Measurements from ENCODE around the gene CNTN5. TPM values are rescaled to one million over a fixed set of nuclear protein-coding genes. Genes with fewer than 3 reads are reported as not detected.

The CNTN5 gene
- total RNA-seq, 2 experiments from 2014 or later: not detected

DNA sequence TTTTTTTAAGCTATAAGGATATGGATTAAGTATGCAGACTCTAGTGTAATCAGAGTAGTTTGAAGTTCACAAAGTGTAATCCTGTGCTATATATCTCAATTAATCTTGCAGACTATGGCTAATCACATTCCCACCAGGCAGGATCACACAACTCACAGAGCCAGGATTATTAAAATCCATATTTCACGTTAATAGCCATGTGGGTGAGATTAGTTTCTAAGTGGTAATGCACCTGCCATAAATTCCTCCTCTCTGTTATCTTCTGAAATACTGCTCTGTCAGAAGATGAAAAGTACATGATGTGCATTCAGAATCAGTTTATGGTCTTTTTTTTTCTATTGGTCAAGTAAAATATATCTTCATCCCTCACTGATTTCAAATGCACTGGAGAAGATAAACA lies 686.1 kb downstream of the CNTN5 start:
- Mint-ChIP-seq H3K36me3 (ENCODE audit: low read depth) (no peaks in the 10 kb centered on the region), H3K27me3 (no peaks in the 10 kb centered on the region), H3K4me3 (no peak overlapping the region), H3K4me1 (ENCODE audit: low read depth) (no peaks in the 10 kb centered on the region), H3K9me3 (peaks cover 6% of the 10 kb centered on the region), H3K27ac (no peak overlapping the region)
- intact Hi-C loops (cut with micrococcal nuclease): no loop called here
- TF ChIP-seq, protein P1, sequence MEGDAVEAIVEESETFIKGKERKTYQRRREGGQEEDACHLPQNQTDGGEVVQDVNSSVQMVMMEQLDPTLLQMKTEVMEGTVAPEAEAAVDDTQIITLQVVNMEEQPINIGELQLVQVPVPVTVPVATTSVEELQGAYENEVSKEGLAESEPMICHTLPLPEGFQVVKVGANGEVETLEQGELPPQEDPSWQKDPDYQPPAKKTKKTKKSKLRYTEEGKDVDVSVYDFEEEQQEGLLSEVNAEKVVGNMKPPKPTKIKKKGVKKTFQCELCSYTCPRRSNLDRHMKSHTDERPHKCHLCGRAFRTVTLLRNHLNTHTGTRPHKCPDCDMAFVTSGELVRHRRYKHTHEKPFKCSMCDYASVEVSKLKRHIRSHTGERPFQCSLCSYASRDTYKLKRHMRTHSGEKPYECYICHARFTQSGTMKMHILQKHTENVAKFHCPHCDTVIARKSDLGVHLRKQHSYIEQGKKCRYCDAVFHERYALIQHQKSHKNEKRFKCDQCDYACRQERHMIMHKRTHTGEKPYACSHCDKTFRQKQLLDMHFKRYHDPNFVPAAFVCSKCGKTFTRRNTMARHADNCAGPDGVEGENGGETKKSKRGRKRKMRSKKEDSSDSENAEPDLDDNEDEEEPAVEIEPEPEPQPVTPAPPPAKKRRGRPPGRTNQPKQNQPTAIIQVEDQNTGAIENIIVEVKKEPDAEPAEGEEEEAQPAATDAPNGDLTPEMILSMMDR (IDR thresholded peaks at IDR 0.05): no peak
- ATAC-seq: no peak
- ChIA-PET CTCF (no interaction called here), POLR2A (no interaction called here)
- no peak for DNase-seq

DNA sequence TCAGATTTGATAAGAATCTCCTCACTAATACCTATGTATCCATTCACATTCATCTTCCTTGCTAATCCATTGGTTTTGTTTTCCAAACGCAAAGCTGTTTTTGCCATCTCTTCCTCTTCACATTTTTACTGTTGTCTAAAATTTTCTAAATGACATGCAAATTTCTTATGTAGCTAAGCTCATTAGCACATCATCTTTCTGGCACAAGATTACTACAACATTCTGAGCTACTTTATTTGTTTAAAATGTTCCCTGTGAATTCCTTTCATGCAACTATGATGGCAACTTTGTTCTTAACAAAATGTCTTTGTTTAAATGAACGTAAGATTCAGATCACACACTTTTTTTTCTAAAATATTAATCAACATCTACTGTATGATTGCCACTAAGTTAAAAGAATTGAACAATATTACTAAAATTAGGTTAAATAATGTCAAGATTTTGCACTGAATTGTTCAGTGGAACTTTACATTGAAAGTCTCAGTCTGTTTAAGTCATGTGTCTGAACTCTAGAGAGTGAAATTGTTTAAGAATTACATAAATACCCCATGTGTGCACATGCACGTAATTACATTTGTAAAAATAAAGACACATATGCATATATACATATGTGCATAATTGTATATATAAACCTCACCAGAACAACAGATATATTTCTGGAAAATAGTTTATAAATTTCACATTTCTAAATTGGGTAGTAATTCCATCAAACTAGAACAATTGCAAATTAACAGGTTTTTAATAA lies 688.4 kb downstream of the CNTN5 start:
- POLR2A ChIA-PET: no interaction called here
- Mint-ChIP-seq H3K9me3 (peaks cover 6% of the 10 kb centered on the region), H3K27me3 (no peaks in the 10 kb centered on the region), H3K4me1 (ENCODE audit: low read depth) (no peaks in the 10 kb centered on the region), H3K36me3 (ENCODE audit: low read depth) (no peaks in the 10 kb centered on the region), H3K27ac (no peak overlapping the region), H3K4me3 (no peak overlapping the region)
- TF ChIP-seq, protein P1 (IDR thresholded peaks at IDR 0.05): no peak
- no peak for DNase-seq
- CTCF ChIA-PET: no interaction called here
- intact Hi-C loops (cut with micrococcal nuclease): no loop called here
- no peak for ATAC-seq

- Mint-ChIP-seq H3K27ac (no peak overlapping the region), H3K4me1 (ENCODE audit: low read depth) (no peaks in the 10 kb centered on the region), H3K4me3 (no peak overlapping the region), H3K36me3 (ENCODE audit: low read depth) (no peaks in the 10 kb centered on the region), H3K27me3 (no peaks in the 10 kb centered on the region), H3K9me3 (peaks cover 7% of the 10 kb centered on the region)
- no peak for DNase-seq
- ATAC-seq: no peak
- intact Hi-C loops (cut with micrococcal nuclease): no loop called here
- TF ChIP-seq, protein P1 (IDR thresholded peaks at IDR 0.05): no peak
- CTCF ChIA-PET: no interaction called here
- POLR2A ChIA-PET: no interaction called here
These were observed 695.6 kb downstream of the CNTN5 start for GRCh38 chr11:99716302-99716701.

DNA sequence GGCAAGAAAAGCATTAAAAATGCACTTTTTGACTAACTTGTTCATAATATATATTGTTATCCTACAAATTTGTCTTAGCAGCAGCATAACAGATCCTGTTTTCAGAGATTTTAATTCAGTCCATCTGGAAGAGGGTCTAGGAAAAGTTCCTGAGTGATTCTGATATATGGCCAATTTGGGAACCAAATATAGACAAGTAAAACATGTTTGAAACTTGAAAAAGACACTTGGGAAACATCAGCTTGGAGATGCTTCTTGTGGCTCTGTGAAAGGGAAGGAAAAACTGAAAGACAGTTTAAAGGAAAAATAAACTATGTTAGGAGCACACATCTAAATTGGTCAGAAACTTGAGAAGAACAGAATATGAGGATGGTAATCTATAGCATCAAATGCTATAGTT lies 697.5 kb downstream of the CNTN5 start:
- no peak overlapping the region for H3K4me3 Mint-ChIP-seq
- ATAC-seq (no peak), DNase-seq (no peak)
- no peak overlapping the region for H3K27ac Mint-ChIP-seq
- no peaks in the 10 kb centered on the region for H3K4me1 Mint-ChIP-seq (ENCODE audit: low read depth)
- TF ChIP-seq, protein P1 (IDR thresholded peaks at IDR 0.05): no peak
- no peaks in the 10 kb centered on the region for H3K36me3 Mint-ChIP-seq (ENCODE audit: low read depth)
- H3K27me3 Mint-ChIP-seq: no peaks in the 10 kb centered on the region
- H3K9me3 Mint-ChIP-seq: peaks cover 9% of the 10 kb centered on the region
- intact Hi-C loops (cut with micrococcal nuclease): no loop called here
- ChIA-PET POLR2A (no interaction called here), CTCF (no interaction called here)

DNA sequence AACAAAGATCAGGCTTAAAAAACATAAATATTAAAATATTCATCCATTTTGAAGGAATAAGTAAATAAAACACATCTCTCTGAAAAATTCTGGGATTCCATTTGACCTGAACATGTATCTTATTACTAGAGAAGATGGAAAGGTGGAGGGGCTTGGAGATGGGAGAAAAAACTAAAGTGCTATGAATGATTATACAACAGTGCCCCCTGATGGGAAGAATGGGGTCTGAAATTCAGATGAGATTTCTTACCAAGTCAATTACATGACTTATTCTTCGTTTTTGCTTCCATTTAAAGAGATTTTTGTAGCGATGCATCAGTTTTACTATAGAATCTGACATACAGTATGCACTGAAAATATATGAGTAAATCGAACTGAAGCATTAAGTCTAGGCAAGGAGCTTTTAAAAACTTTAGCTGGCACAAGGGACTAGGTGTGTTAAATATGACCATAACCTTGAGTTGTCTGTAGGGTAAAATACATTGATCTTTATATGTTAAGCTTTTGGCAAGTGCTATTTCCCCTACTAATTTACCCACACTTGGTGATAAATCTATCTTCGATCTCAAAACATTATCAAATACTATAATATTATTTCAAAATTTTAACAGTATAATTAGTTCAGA lies 718.8 kb downstream of the CNTN5 start:
- H3K4me3 Mint-ChIP-seq: no peak overlapping the region
- H3K4me1 Mint-ChIP-seq (ENCODE audit: low read depth): no peaks in the 10 kb centered on the region
- intact Hi-C loops (cut with micrococcal nuclease): no loop called here
- H3K27ac Mint-ChIP-seq: no peak overlapping the region
- DNase-seq: no peak
- POLR2A ChIA-PET: no interaction called here
- TF ChIP-seq, protein P1 (IDR thresholded peaks at IDR 0.05): peak; percentile 43
- no peaks in the 10 kb centered on the region for H3K36me3 Mint-ChIP-seq (ENCODE audit: low read depth)
- no peak for ATAC-seq
- H3K9me3 Mint-ChIP-seq: peaks cover 8% of the 10 kb centered on the region
- CTCF ChIA-PET: no interaction called here
- no peaks in the 10 kb centered on the region for H3K27me3 Mint-ChIP-seq

All from activated CD8-positive, alpha-beta T cell treated with anti-CD3 and anti-CD28 coated beads for 36 hours (primary cell).